ENCODE measurements around the gene USP48. TPM values are rescaled to one million over a fixed set of nuclear protein-coding genes. Genes with fewer than 3 reads are reported as not detected.

USP48 gene
- polyA plus RNA-seq, 2 of the 4 experiments (the other 2 are of a cell fraction): 22.8 to 27.4 TPM

GRCh38 chr1:21759182-21759581, 23.8 kb downstream of the USP48 start:
- CTCF ChIA-PET: no interaction called here
- H3K4me1 ChIP-seq: peaks cover 14% of the 10 kb centered on the region

GRCh38 chr1:21758614-21759013, 24.3 kb downstream of the USP48 start:
- 92% methylated on average over 8 of the region's 8 CpGs for WGBS (ENCODE audit: missing lambda C conversion rate)
- POLR2A ChIA-PET: no interaction called here
- FAIRE-seq: no peak
- ATAC-seq: no peak
- no peak overlapping the region for H3K4me3 ChIP-seq
- no peaks in the 10 kb centered on the region for H3K9me3 ChIP-seq
- H3K4me2 ChIP-seq: no peak overlapping the region
- CTCF ChIA-PET: no interaction called here
- H3K27ac ChIP-seq: no peak overlapping the region
- TF ChIP-seq NPAS2 (CRISPR knock-in tag; IDR thresholded peaks at IDR 0.05; ENCODE audit: borderline replicate concordance) (no peak), ELK1 (IDR thresholded peaks at IDR 0.05; ENCODE audit: low read depth, low read length) (no peak), ZNF302 (CRISPR knock-in tag; IDR thresholded peaks at IDR 0.05) (no peak), JUN (IDR thresholded peaks at IDR 0.05) (no peak), NFE2L2 (conservative IDR thresholded peaks at IDR 0.05; ENCODE audit: low read length) (no peak), MAZ (IDR thresholded peaks at IDR 0.05; ENCODE audit: borderline replicate concordance, low read depth, low read length) (no peak), GATA3 (IDR thresholded peaks at IDR 0.05; ENCODE audit: borderline replicate concordance) (no peak), TFCP2L1 (CRISPR knock-in tag; IDR thresholded peaks at IDR 0.05) (no peak), FOSL2 (IDR thresholded peaks at IDR 0.05) (no peak), FOSL2 (CRISPR knock-in tag; IDR thresholded peaks at IDR 0.05) (no peak), TP53 (CRISPR knock-in tag; IDR thresholded peaks at IDR 0.05) (no peak), KDM5A (IDR thresholded peaks at IDR 0.05) (no peak), RAD21 (conservative IDR thresholded peaks at IDR 0.05 in 1 of 2, IDR thresholded peaks at IDR 0.05 in 1 of 2) (no peak), CEBPB (IDR thresholded peaks at IDR 0.05) (no peak), RNF2 (IDR thresholded peaks at IDR 0.05; ENCODE audit: borderline replicate concordance, low read depth) (no peak)
- DNase-seq (ENCODE audit: low read depth in 1 of 2, low spot score in 1 of 2): no peak
- H3K4me1 ChIP-seq: peaks cover 9% of the 10 kb centered on the region; the same call in 2 of the 3 replicates

More at GRCh38 chr1:21759182-21759581, 23.8 kb downstream of the USP48 start:
- 52% methylated on average over 2 of the region's 2 CpGs for WGBS (ENCODE audit: missing lambda C conversion rate)
- POLR2A ChIA-PET: no interaction called here
- no peak for TF ChIP-seq USF2 (IDR thresholded peaks at IDR 0.05)
- no peak for TF ChIP-seq MYC (IDR thresholded peaks at IDR 0.05; ENCODE audit: borderline replicate concordance, low read length)
- no peak for TF ChIP-seq RAD21 (conservative IDR thresholded peaks at IDR 0.05 in 1 of 2, IDR thresholded peaks at IDR 0.05 in 1 of 2)
- no peak for TF ChIP-seq HMGXB4 (CRISPR knock-in tag; IDR thresholded peaks at IDR 0.05; ENCODE audit: borderline replicate concordance)
- no peak for TF ChIP-seq RNF2 (IDR thresholded peaks at IDR 0.05; ENCODE audit: borderline replicate concordance, low read depth)
- no peak for TF ChIP-seq ZC3H11A (IDR thresholded peaks at IDR 0.05)
- no peak for TF ChIP-seq ATOH8 (CRISPR knock-in tag; IDR thresholded peaks at IDR 0.05; ENCODE audit: low read depth)
- TF ChIP-seq BCL3 (IDR thresholded peaks at IDR 0.05): no peak
- TF ChIP-seq MAZ (IDR thresholded peaks at IDR 0.05; ENCODE audit: borderline replicate concordance, low read depth, low read length): no peak
- TF ChIP-seq POLR2AphosphoS2 (conservative IDR thresholded peaks at IDR 0.05; ENCODE audit: low read length): no peak
- TF ChIP-seq RARB (CRISPR knock-in tag; IDR thresholded peaks at IDR 0.05): no peak
- no peak for TF ChIP-seq NR3C1 (IDR thresholded peaks at IDR 0.05)
- Histone ChIP-seq H3K27ac (no peak overlapping the region), H3K4me2 (no peak overlapping the region), H3K9me3 (no peaks in the 10 kb centered on the region), H3K4me3 (no peak overlapping the region)
- FAIRE-seq (no peak), DNase-seq (ENCODE audit: low read depth in 1 of 2, low spot score in 1 of 2) (no peak), ATAC-seq (no peak)
